Measurements from ENCODE around the gene GPR137. TPM values are rescaled to one million over a fixed set of nuclear protein-coding genes. Genes with fewer than 3 reads are reported as not detected.
A peak's percentile ranks its signal among the peaks of the same experiment; 100 is the strongest.

GPR137 gene
- total and polyA plus RNA-seq, 9 of the 15 experiments (the other 6 are each of a cell fraction or from before 2014, with no cell fraction given) = 0.32 to 26.7 (median 10.7) TPM

DNA sequence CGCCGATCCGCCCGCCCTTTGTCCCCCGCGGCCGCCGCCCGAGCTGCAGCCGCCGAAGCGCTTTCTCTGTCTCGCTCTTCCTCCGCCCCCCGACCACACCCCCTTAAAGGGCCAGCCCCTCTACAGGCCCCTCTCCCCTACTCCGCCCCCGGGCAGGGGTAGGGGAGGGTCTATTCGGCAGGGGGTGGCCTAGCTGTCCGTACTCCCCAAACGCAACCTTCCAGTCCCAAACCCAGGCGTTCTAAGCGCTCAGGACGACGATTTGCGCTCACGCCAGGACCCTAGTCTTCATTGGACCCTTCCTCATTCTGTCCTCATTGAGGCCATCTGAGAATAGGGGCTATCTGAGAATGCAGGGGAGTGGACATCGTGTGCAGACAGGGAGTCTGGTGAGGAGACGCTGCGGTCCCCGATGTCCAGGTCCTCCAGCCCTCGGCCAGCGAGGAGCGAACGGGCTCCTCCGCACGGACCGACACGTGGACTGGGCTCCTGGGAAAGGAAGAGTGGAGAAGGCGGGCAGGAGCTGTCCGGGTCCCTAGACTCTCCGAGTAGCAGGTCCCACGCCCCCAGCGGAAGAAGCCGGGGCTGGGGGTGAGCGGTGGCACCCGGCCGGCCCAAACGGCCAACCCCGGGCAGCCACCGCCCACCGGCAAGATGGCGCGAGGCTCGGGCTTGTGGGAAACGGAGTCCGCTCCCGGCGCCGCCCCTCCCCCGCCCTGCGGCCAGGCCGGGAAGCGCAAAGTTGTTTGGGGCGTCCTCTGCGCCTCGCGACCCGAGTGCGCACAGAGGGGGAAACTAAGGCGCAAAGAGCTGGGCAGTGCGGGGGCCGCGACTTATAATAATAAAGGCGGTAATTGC is 38.5 kb upstream of the GPR137 start, which contains the start of gene PPP1R14B (continued):
- TF ChIP-seq ZNF589 (CRISPR knock-in tag; IDR thresholded peaks at IDR 0.05; ENCODE audit: low read depth) (0 out of 2 replicates have a peak, but pooled peaks have one; percentile 19), TOE1 (IDR thresholded peaks at IDR 0.05; ENCODE audit: borderline replicate concordance) (peak; percentile 59; the same call in 1 of the 2 replicates), TOE1 (CRISPR knock-in tag; IDR thresholded peaks at IDR 0.05; ENCODE audit: borderline replicate concordance, low read depth) (no peak), ZNF24 (IDR thresholded peaks at IDR 0.05) (peak; percentile 40; the same call in 1 of the 2 replicates), TEAD2 (tag; IDR thresholded peaks at IDR 0.05) (no peak), ZFP36 (IDR thresholded peaks at IDR 0.05; ENCODE audit: low read depth, low read length, partially characterized antibody) (no peak), SUPT5H (IDR thresholded peaks at IDR 0.05) (peak; percentile 87), MCM2 (IDR thresholded peaks at IDR 0.05; ENCODE audit: low read depth) (no peak), GTF2A2 (tag; IDR thresholded peaks at IDR 0.05) (no peak), ZNF57 (CRISPR knock-in tag; IDR thresholded peaks at IDR 0.05) (no peak), U2AF1 (optimal IDR thresholded peaks at IDR 0.05; ENCODE audit: low read depth, low read length) (no peak), ZNF347 (CRISPR knock-in tag; IDR thresholded peaks at IDR 0.05; ENCODE audit: low read depth) (no peak), FOXK1 (CRISPR knock-in tag; IDR thresholded peaks at IDR 0.05; ENCODE audit: borderline replicate concordance) (peak; percentile 72; the same call in 1 of the 2 replicates), RBM22 (IDR thresholded peaks at IDR 0.05; ENCODE audit: low read depth, low read length, poor library complexity, severe bottlenecking) (peak; percentile 54)
- TF ChIP-seq, protein P1, sequence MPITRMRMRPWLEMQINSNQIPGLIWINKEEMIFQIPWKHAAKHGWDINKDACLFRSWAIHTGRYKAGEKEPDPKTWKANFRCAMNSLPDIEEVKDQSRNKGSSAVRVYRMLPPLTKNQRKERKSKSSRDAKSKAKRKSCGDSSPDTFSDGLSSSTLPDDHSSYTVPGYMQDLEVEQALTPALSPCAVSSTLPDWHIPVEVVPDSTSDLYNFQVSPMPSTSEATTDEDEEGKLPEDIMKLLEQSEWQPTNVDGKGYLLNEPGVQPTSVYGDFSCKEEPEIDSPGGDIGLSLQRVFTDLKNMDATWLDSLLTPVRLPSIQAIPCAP (CRISPR knock-in tag; IDR thresholded peaks at IDR 0.05; ENCODE audit: borderline replicate concordance) = no peak
- TF ChIP-seq, protein P2, sequence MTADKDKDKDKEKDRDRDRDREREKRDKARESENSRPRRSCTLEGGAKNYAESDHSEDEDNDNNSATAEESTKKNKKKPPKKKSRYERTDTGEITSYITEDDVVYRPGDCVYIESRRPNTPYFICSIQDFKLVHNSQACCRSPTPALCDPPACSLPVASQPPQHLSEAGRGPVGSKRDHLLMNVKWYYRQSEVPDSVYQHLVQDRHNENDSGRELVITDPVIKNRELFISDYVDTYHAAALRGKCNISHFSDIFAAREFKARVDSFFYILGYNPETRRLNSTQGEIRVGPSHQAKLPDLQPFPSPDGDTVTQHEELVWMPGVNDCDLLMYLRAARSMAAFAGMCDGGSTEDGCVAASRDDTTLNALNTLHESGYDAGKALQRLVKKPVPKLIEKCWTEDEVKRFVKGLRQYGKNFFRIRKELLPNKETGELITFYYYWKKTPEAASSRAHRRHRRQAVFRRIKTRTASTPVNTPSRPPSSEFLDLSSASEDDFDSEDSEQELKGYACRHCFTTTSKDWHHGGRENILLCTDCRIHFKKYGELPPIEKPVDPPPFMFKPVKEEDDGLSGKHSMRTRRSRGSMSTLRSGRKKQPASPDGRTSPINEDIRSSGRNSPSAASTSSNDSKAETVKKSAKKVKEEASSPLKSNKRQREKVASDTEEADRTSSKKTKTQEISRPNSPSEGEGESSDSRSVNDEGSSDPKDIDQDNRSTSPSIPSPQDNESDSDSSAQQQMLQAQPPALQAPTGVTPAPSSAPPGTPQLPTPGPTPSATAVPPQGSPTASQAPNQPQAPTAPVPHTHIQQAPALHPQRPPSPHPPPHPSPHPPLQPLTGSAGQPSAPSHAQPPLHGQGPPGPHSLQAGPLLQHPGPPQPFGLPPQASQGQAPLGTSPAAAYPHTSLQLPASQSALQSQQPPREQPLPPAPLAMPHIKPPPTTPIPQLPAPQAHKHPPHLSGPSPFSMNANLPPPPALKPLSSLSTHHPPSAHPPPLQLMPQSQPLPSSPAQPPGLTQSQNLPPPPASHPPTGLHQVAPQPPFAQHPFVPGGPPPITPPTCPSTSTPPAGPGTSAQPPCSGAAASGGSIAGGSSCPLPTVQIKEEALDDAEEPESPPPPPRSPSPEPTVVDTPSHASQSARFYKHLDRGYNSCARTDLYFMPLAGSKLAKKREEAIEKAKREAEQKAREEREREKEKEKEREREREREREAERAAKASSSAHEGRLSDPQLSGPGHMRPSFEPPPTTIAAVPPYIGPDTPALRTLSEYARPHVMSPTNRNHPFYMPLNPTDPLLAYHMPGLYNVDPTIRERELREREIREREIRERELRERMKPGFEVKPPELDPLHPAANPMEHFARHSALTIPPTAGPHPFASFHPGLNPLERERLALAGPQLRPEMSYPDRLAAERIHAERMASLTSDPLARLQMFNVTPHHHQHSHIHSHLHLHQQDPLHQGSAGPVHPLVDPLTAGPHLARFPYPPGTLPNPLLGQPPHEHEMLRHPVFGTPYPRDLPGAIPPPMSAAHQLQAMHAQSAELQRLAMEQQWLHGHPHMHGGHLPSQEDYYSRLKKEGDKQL (CRISPR knock-in tag; IDR thresholded peaks at IDR 0.05; ENCODE audit: borderline replicate concordance) = no peak
- TF ChIP-seq, protein P3, sequence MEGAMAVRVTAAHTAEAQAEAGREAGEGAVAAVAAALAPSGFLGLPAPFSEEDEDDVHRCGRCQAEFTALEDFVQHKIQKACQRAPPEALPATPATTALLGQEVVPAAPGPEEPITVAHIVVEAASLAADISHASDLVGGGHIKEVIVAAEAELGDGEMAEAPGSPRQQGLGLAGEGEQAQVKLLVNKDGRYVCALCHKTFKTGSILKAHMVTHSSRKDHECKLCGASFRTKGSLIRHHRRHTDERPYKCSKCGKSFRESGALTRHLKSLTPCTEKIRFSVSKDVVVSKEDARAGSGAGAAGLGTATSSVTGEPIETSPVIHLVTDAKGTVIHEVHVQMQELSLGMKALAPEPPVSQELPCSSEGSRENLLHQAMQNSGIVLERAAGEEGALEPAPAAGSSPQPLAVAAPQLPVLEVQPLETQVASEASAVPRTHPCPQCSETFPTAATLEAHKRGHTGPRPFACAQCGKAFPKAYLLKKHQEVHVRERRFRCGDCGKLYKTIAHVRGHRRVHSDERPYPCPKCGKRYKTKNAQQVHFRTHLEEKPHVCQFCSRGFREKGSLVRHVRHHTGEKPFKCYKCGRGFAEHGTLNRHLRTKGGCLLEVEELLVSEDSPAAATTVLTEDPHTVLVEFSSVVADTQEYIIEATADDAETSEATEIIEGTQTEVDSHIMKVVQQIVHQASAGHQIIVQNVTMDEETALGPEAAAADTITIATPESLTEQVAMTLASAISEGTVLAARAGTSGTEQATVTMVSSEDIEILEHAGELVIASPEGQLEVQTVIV (CRISPR knock-in tag; IDR thresholded peaks at IDR 0.05; ENCODE audit: borderline replicate concordance) = no peak
- TF ChIP-seq, protein P4, sequence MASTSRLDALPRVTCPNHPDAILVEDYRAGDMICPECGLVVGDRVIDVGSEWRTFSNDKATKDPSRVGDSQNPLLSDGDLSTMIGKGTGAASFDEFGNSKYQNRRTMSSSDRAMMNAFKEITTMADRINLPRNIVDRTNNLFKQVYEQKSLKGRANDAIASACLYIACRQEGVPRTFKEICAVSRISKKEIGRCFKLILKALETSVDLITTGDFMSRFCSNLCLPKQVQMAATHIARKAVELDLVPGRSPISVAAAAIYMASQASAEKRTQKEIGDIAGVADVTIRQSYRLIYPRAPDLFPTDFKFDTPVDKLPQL (IDR thresholded peaks at IDR 0.05; ENCODE audit: extremely low read depth, insufficient read length) = no peak
